HCT116 (cell line): ENCODE results near the gene PEX19.

Experiments used
- CTCF ChIP-seq, 3 experiments: fragments of 200-600 bp in 1 of 3; sonication (generic) in 1 of 3; IDR thresholded peaks in 2 of 3; conservative IDR thresholded peaks in 1 of 3; 2 replicates each; pipeline ENCODE4 v1.5.1; 2012 to 2017; ENCODE audit warnings: low read depth in 2 of 3, low read length in 2 of 3, antibody characterized with exemption in 1 of 3, borderline replicate concordance in 1 of 3, control low read depth in 1 of 3, mild to moderate bottlenecking in 1 of 3, mixed read lengths in 1 of 3, mixed run types in 1 of 3, moderate library complexity in 1 of 3; ENCODE audit not compliant: insufficient read depth in 1 of 3
- EZH2 ChIP-seq: fragments of 200-600 bp; sonication (generic); IDR thresholded peaks from 2 replicates; pipeline ENCODE4 v1.6.1; 2017; ENCODE audit warnings: antibody characterized with exemption, mixed run types
- FOSL1 ChIP-seq: IDR thresholded peaks from 2 replicates; pipeline ENCODE4 v1.6.1; 2012; ENCODE audit warnings: low read depth
- JUND ChIP-seq: IDR thresholded peaks from 2 replicates; pipeline ENCODE4 v1.6.1; 2012
- POLR2A ChIP-seq: IDR thresholded peaks from 2 replicates; pipeline ENCODE4 v1.7.0; 2011; ENCODE audit warnings: borderline replicate concordance; ENCODE audit not compliant: insufficient read depth, insufficient read length; ENCODE audit errors: extremely low read depth
- POLR2AphosphoS5 ChIP-seq: IDR thresholded peaks from 2 replicates; pipeline ENCODE4 v1.6.1; 2011; ENCODE audit warnings: mild to moderate bottlenecking, low read depth, low read length, moderate library complexity
- SIN3A ChIP-seq: IDR thresholded peaks from 2 replicates; pipeline ENCODE4 v1.6.1; 2012; ENCODE audit warnings: low read depth
- TCF7L2 ChIP-seq: IDR thresholded peaks from 2 replicates; pipeline ENCODE4 v1.7.0; 2011; ENCODE audit warnings: borderline replicate concordance, inconsistent platforms; ENCODE audit not compliant: insufficient read depth, insufficient read length; ENCODE audit errors: extremely low read depth

GRCh38 chr1:160277330-160277729 is 7.6 kb downstream of the PEX19 start:
- TF ChIP-seq CTCF (IDR thresholded peaks at IDR 0.05 in 2 of 3, conservative IDR thresholded peaks at IDR 0.05 in 1 of 3; ENCODE audit: borderline replicate concordance in 1 of 3, insufficient read depth in 1 of 3, low read depth in 2 of 3, low read length in 2 of 3) (no peak), TCF7L2 (no peak), POLR2AphosphoS5 (no peak), POLR2A (no peak), FOSL1 (no peak), JUND (no peak), EZH2 (no peak), SIN3A (no peak)
